HG03354 (cell line): ENCODE data around the gene CCDC141.

Source experiments
- ATAC-seq: cut with Tn5 transposase; IDR thresholded peaks from one replicate; pipeline ENCODE4 v1.9.1; 2021; ENCODE audit warnings: mild to moderate bottlenecking; ENCODE audit not compliant: unreplicated experiment, poor library complexity, severe bottlenecking

CCDC141 gene

GRCh38 chr2:178920916-178921513 is 128.9 kb downstream of the CCDC141 start:
- no peak for ATAC-seq

- no peak for ATAC-seq
Observed at GRCh38 chr2:178917555-178917954, 132.4 kb downstream of the CCDC141 start.

GRCh38 chr2:178915423-178916173 is 134.3 kb downstream of the CCDC141 start:
- ATAC-seq, result no peak

DNA sequence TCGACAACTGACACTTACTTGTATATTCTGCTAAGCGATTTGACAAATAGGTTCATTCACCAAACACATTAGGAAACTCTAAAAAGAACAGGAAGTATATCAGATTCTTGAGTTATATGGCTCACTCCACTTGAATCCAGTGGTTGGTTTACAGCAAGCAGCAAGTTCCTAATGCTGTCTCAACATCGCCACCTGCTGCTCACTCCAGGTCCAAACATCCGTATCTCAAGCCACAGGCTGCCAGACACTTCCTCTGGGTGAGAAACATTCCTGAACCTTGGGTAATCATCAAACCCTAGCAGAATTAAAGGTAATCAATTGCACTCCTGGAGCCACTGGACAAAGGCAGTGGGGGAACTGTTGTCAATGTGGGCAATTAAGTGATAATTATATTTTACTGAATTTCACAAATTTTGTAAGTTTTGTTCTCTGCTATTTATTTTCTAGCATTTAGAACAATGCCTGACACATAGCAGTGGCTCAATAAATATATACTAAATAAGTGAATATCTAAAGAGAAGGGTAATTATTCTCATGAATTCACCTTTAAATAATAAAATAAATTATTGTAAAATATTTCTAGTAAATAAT is 135.6 kb downstream of the CCDC141 start:
- peak; percentile 92 for ATAC-seq

DNA sequence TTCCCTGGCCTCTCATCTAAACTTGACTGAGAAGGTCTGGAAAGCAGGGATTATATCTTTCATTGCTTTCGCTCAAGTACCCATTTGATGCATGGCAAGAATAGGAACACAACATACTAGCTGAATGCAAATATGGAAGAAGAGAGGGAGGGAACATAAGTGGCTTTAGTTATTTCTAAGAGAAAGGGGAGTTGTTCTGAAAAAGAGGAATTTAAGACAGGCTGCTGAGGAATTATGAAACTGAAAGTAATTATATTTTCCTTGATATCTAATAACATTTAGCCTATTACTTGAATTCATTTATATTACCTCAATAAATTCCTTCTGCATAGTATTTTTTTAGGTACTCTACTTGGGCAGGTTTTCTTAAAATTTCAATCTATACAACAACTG is 136.9 kb downstream of the CCDC141 start:
- no peak for ATAC-seq

GRCh38 chr2:178912416-178913048 is 137.4 kb downstream of the CCDC141 start:
- ATAC-seq, result no peak

DNA sequence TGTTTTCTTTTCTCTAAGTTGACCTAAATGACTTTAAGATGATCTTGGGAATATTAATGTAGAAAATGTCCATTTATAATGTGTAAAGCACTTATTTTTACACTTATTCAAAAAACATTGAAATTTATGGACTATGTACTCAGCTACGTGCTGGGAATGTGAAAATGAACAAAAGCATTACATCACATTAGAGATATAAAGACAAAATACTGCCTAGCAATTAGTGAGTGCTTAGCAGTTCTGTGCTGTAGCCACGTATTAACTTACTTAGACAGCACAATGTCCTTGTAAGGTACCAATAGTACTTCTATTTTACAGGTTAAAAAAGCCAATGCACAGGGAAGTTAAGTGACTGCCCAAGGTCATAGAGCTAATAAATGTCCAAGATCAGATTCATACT is 138.9 kb downstream of the CCDC141 start:
- ATAC-seq, result no peak

GRCh38 chr2:178910005-178910404 is 139.9 kb downstream of the CCDC141 start:
- no peak for ATAC-seq

GRCh38 chr2:178909507-178909906 is 140.4 kb downstream of the CCDC141 start:
- ATAC-seq, result no peak

- ATAC-seq, result no peak
Observed at GRCh38 chr2:178908810-178909209, 141.1 kb downstream of the CCDC141 start.

GRCh38 chr2:178905261-178905660 is 144.7 kb downstream of the CCDC141 start:
- no peak for ATAC-seq

- ATAC-seq, result no peak
Observed at GRCh38 chr2:178899656-178900055, 150.3 kb downstream of the CCDC141 start.

- no peak for ATAC-seq
Observed at GRCh38 chr2:178895872-178896271, 154.1 kb downstream of the CCDC141 start.

DNA sequence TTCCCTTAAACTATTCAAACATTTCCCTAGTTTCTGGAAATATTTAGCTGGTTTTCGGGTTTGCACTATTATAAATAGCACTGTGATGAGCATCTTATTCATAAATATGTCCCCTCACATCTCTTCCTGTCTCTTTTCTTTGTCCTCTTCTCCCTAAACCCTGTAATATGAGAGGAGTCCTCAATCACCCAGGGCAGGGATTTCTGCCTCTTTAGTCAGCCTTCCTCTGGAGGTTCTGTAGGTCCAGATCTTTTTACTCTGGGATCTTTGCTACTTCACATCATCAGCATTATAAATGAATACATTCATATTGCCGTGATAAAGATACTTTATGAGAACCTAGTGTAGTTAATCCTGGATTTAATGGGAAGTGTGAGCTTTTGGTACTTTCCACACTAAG is 154.8 kb downstream of the CCDC141 start:
- ATAC-seq, result no peak

DNA sequence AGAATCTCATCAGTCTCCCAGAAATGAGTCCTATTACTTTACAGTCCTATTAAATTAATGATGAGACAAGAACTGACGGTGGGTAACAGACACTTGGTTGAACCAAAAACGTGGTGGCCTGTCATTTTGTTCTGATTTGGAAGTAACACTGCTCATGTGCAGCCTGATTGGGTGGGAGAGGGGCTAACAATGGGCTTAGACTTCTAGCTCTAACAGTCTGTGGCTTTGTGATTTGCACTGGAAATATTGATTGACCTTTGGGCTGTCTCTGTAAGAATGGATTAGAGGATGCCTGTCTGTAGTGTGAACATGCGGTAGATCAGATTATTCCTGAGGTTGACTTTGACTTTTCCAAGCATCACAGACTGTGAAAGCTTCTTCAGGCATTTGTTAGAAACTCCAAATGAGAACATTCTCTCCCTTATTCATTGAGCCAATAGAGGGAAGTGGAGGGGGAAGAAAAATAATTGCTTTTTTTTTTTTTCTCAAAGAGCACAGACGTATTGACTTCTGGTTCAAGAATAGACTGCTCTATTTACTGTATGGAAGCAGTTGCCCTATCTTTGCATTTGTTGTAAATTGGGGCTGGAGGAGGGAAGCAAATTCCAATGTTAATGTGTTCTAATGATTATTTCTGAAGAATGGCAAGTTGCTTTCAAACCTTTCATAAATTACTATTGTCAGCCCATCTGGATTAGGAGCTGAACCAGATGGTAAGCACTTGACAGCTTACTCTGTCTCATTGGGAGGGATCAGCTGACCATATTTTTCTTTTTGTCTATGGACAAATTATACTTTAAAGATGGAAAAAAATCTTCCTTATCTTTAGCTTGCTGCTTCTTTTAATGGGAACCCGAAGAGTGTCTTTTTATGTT is 156.9 kb downstream of the CCDC141 start:
- ATAC-seq, result no peak

- ATAC-seq, result no peak
Observed at GRCh38 chr2:178891959-178892485, 157.9 kb downstream of the CCDC141 start.

GRCh38 chr2:178891265-178891958 is 158.5 kb downstream of the CCDC141 start:
- ATAC-seq, result peak; percentile 95

DNA sequence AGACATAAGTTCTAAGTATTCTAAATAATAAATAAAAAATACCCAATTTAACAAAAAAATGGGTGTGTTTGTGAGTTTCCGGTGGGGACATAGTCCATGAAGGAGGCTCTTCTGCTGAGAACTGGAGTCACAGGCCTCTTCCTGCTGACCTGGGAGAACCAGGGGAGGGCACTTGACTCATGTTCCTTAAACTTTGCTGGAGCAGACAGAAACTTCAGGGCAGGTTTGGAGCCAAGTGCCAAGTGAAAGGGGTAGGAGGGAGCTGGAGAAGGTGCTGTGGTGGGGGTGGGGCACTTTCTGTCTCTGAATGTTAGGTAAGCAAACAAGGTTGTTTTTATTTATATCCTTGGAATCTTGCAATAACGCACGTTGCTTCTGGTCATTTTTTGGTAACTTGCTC is 163.9 kb downstream of the CCDC141 start:
- no peak for ATAC-seq

- no peak for ATAC-seq
Observed at GRCh38 chr2:178884440-178884839, 165.5 kb downstream of the CCDC141 start.
